ENCODE results near the gene MYT1.

DNA sequence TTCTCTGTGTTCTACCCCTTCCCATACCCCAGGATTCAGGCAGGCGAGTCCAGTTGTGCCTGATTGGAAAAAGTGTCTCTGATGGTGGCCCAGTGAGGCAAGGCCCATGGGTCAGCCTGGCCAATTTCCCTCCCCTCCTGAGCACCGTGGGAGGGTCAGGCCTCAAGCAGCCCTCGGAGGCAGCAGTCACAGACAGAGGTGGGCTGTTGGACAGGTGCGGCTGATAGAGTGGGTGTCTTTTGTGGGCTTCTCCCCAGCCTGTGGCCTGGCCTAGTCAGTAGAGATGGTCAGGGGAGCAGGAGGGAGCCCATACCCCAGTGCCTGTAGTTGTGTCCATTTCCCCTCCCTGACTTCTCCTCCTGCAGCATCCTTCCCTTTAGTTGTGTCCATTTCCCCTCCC lies 8.9 kb downstream of the MYT1 start:
- TF ChIP-seq RFX5 (IDR thresholded peaks at IDR 0.05; ENCODE audit: low read depth, low read length) (no peak), GATA2 (CRISPR knock-in tag; IDR thresholded peaks at IDR 0.05) (no peak), FOXA3 (CRISPR knock-in tag; conservative IDR thresholded peaks at IDR 0.05 in 1 of 2, IDR thresholded peaks at IDR 0.05 in 1 of 2) (no peak)
